ENCODE data around the gene AZI2.

GRCh38 chr3:28299705-28300104 is 48.9 kb downstream of the AZI2 start:
- TF ChIP-seq EZH2 (IDR thresholded peaks at IDR 0.05) (no peak), CTCF (IDR thresholded peaks at IDR 0.05) (no peak), EZH2phosphoT487 (IDR thresholded peaks at IDR 0.05) (no peak)
